GM18508 (cell line): ENCODE results near the gene MALAT1.

Source experiments
- ATAC-seq: cut with Tn5 transposase; IDR thresholded peaks from one replicate; pipeline ENCODE4 v1.9.1; 2021; ENCODE audit warnings: moderate number of reproducible peaks; ENCODE audit not compliant: insufficient read depth, unreplicated experiment

Gene MALAT1

GRCh38 chr11:65537620-65538231, 38.9 kb downstream of the MALAT1 start:
- no peak for ATAC-seq

DNA sequence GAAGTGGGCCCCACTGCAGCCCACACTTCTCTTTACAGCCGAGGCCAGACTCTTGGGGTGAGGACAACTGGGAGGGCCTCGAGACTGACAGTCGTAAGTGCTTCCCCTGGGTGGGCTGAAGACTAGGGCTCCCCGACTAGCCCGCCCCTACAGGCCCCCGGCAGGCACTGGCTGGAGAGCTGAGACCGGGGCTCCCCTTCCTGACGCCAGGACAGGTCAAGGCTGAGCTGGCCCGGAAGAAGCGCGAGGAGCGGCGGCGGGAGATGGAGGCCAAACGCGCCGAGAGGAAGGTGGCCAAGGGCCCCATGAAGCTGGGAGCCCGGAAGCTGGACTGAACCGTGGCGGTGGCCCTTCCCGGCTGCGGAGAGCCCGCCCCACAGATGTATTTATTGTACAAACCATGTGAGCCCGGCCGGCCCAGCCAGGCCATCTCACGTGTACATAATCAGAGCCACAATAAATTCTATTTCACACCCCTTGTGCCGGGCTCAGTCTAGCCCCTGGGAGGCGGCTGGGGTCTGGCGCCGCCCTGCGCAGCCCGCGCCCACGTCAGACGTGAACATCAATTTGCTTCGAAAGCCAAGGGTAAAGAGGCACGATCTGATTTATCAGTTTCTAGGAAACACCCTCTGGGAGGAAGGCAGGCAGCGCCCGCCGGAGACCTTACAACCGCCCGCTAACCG, 39.5 kb downstream of the MALAT1 start:
- ATAC-seq: no peak

DNA sequence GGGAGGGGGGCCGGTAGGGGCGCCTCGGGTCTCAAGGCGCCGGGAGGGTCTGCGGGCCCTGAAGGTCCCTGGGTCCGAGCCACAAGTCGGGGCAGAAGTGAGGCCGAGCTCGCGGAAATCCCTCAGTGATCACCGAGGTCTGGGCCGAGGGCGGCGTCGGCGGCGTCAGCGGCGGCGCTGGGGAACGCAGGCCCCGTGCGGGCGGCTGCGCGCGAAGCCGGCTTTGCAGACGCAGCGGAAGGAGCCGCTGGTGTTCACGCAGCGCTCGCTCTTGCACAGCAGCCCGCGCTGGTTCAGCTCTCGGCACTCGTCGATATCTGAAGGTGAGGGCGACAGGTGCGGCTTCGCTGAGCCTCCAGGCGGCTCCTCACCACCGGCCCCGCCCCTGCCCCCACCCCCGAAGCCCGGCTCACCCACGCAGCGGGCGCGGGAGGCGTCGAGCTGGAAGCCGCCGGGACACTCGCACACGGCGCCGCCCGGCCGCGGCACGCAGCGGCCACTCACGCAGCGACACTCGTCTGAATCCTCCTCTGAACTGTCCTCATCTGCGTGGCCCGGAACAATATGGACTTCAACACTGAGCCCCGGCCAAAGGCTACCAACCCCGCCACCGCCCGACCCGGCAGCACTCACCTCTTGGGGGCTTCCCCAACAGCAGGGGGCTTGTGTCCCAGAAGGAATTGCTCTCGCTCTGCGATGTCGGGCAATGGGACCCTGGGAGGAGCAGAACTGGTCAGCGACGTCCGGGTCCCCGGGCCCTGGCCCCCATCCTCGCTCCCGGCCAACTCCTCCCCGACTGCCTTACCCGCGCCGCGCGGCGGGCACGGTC, 40.3 kb downstream of the MALAT1 start:
- ATAC-seq: no peak

DNA sequence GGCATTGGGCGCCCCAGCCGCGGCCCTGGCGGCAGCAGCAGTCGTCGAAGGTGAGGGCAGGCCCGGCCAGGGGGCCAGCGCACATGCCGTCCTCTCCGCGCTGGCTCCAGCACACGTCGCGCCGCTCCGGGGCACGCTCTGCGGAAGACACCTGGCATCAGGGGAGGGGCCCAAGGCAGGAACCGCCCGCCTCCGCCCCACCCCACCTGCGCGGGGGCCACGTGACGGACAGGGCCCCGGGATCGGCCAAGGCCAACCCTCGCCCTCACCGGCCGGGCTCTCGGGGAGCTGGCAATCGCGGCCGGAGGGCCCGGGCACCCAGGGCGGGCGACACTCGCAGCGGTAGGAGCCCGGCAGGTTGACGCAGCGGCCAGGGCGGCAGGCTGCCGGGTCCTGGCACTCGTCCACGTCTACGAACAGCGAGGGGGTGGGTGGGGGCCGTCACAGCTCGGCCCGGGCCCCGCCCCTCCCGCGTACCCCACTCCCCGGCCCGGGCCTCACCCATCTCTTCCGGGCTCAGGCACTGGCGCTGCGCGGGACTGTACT, 41.0 kb downstream of the MALAT1 start:
- ATAC-seq: no peak

DNA sequence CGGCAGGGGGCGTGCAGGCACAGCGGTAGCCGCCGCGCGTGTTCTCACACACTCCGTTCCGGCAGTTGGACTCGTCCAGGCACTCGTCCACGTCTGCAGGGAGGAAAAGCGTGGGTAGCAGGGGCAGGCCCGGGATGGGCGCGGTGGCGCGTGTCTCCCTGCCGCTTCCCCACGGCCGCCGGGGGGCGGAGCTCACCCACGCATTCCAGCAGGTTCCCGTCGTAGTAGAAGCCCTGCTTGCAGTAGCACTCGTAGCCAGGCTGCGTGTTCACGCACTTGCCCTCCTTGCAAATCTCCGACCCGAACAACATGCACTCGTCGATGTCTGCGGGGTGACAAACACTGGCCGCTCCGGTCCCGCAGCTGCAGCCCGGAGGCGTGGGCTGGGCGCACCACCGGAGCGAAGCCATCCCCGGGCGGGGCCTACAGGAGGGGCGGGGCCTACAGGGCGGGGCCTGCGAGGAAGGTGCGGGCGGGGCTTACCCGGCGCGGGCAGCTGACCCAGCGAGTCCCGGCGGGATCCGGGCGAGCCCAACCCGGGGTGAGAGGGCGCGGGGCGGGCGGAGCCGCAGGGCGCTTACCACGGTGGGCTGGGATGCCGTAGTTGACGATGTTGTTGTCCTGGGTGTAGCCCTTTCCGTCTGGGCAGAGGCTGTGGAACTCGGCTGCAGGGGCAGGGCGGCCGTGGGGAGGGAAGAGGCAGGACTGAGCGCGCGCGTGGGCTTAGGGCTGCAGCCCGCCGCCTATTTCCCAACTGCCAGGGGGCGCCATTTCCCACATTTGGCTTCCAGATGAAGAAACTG, 41.6 kb downstream of the MALAT1 start:
- ATAC-seq: no peak

- ATAC-seq: no peak
Observed at GRCh38 chr11:65541093-65541982, 42.5 kb downstream of the MALAT1 start.

DNA sequence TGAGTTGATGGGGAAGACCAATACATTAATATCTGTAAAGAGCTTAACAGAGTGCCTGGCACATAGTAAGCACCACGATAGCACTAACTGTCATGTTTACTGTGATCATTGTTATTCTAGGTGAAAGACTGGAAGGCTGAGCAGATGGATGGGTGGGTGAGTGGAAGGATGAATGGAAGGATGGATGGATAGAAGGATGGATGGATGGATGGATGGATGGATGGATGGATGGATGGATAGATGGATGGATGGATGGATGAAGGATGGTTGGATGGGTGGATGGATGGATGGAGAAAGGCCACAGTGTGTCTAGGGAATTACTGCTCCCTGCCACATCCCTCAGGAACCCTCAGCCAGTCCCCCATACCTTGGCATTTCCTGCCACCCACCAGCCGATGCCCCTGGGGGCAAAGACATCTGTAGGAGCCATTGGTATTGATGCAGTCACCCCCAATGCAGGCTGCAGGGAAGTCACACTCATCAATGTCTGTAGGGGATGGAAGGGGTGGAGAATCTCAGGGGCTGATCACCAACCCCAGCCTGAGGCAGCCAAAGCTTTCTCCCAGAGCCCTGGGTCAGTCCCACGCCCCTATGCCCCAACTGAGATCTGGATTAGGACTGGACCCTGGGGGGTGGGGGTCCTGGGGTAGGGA, 44.0 kb downstream of the MALAT1 start:
- ATAC-seq: no peak

DNA sequence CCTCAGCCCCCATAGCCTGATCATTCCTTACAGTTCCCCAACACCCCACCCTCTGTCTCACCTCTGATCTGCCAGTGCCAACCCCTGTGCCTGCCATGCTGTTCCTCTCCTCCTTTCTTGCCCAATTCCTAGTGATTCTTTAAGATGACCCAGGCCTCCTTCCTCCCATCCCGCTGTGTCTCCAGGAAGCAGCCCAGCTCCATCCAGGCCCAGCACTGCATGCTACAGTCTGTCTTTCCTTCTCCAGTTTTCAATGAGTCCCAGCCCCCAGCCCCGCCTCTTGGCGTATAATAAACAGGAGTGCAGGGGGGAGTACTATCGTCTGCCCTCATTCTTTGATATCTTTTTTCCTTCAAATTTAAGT, 47.0 kb downstream of the MALAT1 start:
- no peak for ATAC-seq

GRCh38 chr11:65546217-65546958, 47.5 kb downstream of the MALAT1 start:
- ATAC-seq: no peak

DNA sequence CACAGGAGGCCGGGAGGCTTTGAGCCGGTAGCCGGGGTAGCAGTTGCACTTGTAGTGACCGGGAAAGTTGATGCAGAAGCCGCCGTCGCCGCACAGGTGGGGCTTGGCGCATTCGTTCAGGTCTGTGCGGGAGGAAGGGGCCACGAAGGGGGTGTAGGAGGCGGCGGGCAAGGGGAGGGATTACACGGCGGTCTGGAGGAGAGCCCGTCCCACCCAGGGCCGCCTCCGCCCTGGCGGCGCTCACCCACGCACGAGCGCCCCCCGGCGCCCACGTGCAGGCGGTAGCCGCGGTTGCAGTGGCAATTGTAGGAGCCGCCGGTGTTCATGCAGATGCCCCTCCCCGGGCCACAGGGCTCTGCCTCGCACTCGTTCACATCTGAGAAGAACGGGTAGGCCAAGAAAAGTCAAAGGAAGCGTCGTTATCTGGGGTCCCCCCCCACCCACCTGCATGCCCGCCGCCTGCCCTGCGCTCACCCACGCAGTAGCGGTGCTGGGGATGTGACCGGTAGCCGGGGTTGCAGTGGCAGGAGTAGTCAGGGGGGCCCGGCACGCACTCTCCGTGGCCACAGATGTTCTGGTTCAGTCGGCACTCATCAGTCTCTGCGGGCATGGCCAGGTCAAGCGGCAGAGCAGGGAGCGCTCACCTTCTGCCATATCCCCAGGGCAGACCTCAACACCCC, 48.7 kb downstream of the MALAT1 start:
- ATAC-seq: no peak

DNA sequence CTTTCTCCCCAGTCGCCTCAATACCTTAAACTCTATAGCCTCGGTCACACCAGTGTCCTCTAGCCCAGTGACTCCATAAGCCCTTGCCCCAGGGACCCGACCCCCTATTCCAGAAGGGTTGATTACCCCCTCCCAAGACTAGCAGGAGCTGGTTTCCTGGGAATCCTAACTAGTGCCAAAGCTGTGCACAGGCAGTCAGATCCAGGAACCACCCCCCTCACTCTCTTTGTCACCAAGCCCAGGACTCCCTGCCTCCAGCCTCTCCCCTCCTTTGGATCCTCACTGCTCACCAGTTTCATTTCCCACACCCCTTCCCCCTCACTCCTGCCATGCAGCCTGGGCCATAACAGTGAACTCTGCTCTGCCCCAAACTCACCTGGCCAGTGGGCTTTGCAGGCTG, 49.5 kb downstream of the MALAT1 start:
- no peak for ATAC-seq

DNA sequence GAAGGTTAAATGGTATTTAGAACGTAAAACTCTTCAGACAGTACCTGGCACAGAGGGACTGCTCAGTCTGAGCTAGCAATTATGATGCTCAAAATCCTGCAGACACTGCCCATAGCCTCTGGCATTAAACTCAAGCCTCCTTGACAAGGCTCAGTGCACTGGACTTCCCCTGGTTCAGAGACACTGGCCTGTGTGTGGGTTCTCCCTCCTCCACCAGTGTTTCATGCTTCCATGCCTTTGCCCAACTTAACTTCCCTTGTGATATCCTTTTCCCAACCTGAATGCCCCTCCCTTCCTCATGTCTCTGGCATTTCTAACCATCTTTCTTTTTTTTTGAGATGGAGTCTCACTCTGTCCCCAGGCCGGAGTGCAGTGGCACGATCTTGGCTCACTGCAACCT, 50.3 kb downstream of the MALAT1 start:
- ATAC-seq: no peak

DNA sequence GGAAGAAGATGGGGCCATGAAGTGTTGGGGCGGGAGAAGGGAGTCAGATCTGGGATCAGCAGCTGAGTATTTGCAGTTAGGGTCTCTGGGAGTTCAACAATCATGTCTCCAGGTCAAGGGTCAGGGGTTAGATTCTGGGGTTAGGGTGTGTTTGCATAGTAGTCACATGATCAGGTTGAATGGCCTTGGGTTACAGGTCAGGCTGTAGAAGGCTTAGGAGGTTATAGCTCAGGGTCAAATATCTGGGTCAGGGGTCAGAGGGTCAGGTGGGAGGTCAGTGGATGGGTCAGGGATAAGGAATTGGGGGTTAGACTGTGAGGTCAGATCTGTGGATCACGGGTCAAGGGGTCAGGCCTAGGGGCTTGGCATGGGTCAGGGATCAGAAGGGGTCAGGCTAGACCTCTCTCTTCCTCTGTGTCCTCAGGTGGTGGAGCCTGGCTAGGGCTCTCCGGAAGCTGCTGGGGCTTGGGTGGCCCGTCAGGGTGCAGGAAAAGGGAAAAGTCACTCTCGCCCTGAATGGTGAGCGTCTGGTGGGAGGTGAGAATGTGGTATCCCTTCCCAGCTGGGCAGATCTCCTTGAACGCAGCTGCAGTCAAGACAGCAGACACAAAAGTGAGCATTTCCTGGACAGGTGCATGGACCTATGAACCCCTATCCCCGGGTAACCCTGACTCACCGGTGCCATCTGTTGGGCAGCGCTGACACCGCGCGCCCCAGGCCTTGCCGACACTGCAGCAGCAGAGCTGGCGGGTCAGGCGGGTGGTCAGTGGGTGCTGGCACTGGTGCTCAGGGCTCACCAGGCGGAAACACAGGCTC, 52.9 kb downstream of the MALAT1 start:
- ATAC-seq: no peak

- ATAC-seq: no peak
Observed at GRCh38 chr11:65552388-65552951, 53.6 kb downstream of the MALAT1 start.

- ATAC-seq: no peak
Observed at GRCh38 chr11:65553301-65554001, 54.6 kb downstream of the MALAT1 start.
